T-cell (primary cell): Measurements from ENCODE around the gene MLEC. TPM values are rescaled to one million over a fixed set of nuclear protein-coding genes. Genes with fewer than 3 reads are reported as not detected.

ENCODE experiments used
- ATAC-seq, 4 experiments: fragments of 200-7000 bp in 3 of 4; fragments of 150-1000 bp in 1 of 4; cut with Tn5 transposase; replicated peaks in 1 of 4; 1 replicate in 3 of 4; 2 replicates in 1 of 4; pipeline ENCODE4 v1.10.0; 2021; ENCODE audit warnings: moderate library complexity in 3 of 4, mild to moderate bottlenecking in 2 of 4, moderate number of reproducible peaks in 1 of 4
- CTCF ChIA-PET, 2 donors: fragments of 300-600 bp; sonication (Branson Sonifier 250); formaldehyde crosslinking; loops; one replicate each; lab custom pipeline; 2022; ENCODE audit warnings: antibody characterized with exemption in 2 of 2; lab: Charles Lee
- POLR2A ChIA-PET, 2 donors: fragments of 300-600 bp; sonication (Branson Sonifier 250); formaldehyde crosslinking; loops; one replicate each; lab custom pipeline; 2022; ENCODE audit warnings: antibody characterized with exemption in 2 of 2; lab: Charles Lee
- DNase-seq, 35 experiments: peaks; one replicate each; pipeline versions ENCODE4 v3.0.0 to v3.0.0-alpha.2; 2013 to 2023
- H3K27ac ChIP-seq: one replicate; pipeline ENCODE4 v1.5.1; 2013; ENCODE audit warnings: low read length
- H3K27me3 ChIP-seq, 2 experiments: replicated peaks in 1 of 2; 1 replicate in 1 of 2; 2 replicates in 1 of 2; pipeline versions ENCODE4 v1.6.1 to v1.7.0; 2013; ENCODE audit warnings: low read length in 1 of 2, mixed read lengths in 1 of 2; ENCODE audit not compliant: control insufficient read depth in 2 of 2, insufficient read depth in 2 of 2; ENCODE audit errors: extremely low read depth in 1 of 2
- H3K36me3 ChIP-seq, 2 donors: 1 replicate in 1 of 2; 2 replicates in 1 of 2; pipeline versions ENCODE4 v1.6.1 to v1.7.0; 2013; ENCODE audit warnings: low read length in 1 of 2; ENCODE audit not compliant: control insufficient read depth in 2 of 2, insufficient read depth in 1 of 2; ENCODE audit errors: extremely low read depth in 1 of 2
- H3K4me1 ChIP-seq, 2 experiments: 1 replicate in 1 of 2; 2 replicates in 1 of 2; pipeline versions ENCODE4 v1.6.1 to v1.7.0; 2013; ENCODE audit warnings: low read length in 2 of 2, mixed read lengths in 1 of 2; ENCODE audit not compliant: insufficient read depth in 2 of 2, control insufficient read depth in 1 of 2; ENCODE audit errors: extremely low read depth in 1 of 2
- H3K4me3 ChIP-seq, 2 donors: 1 replicate in 1 of 2; 2 replicates in 1 of 2; pipeline versions ENCODE4 v1.5.1 to v1.7.0; 2013; ENCODE audit warnings: mild to moderate bottlenecking in 2 of 2, low read length in 1 of 2, moderate library complexity in 1 of 2; ENCODE audit not compliant: control insufficient read depth in 1 of 2; ENCODE audit errors: extremely low read depth in 1 of 2
- H3K9me3 ChIP-seq: 2 replicates; pipeline ENCODE4 v1.7.0; 2013
- H3K27ac Mint-ChIP-seq, 2 donors: one replicate each; pipeline ENCODE4 v1.8.0; 2020 to 2021; ENCODE audit warnings: mild to moderate bottlenecking in 2 of 2, mixed read lengths in 2 of 2
- H3K27me3 Mint-ChIP-seq, 2 donors: one replicate each; pipeline ENCODE4 v1.8.0; 2021 to 2022; ENCODE audit warnings: mixed read lengths in 2 of 2
- H3K36me3 Mint-ChIP-seq: one replicate; pipeline ENCODE4 v1.8.0; 2021; ENCODE audit warnings: mixed read lengths
- H3K4me1 Mint-ChIP-seq, 3 donors: one replicate each; pipeline ENCODE4 v1.8.0; 2020 to 2022; ENCODE audit warnings: mixed read lengths in 3 of 3, mild to moderate bottlenecking in 1 of 3
- H3K4me3 Mint-ChIP-seq, 3 donors: one replicate each; pipeline ENCODE4 v1.8.0; 2020 to 2022; ENCODE audit warnings: mild to moderate bottlenecking in 3 of 3, mixed read lengths in 3 of 3, moderate library complexity in 3 of 3
- H3K9me3 Mint-ChIP-seq, 3 donors: one replicate each; pipeline ENCODE4 v1.8.0; 2020 to 2022; ENCODE audit warnings: mixed read lengths in 3 of 3
- whole genome bisulfite sequencing: methylation state at CpG from one replicate; pipeline ENCODE4 v1.1.5; 2013; ENCODE audit warnings: missing lambda C conversion rate; ENCODE audit not compliant: insufficient coverage; 5-methylcytosine and 5-hydroxymethylcytosine counted together
- total RNA-seq, 35 experiments: library from RNA in 6 of 35; stranded (reverse) in 6 of 35; fragments of 120-200 nt in 1 of 35; gene quantifications; one replicate each; pipeline versions ENCODE4 v1.2.1 to v1.2.4 and lab custom pipeline; 2013 to 2026

Gene MLEC
- total RNA-seq (10 to 100 TPM; 26.3 to 61.3 (median 55.3) TPM), total RNA-seq (lab: John Stamatoyannopoulos, UW) (37.3 to 336 (median 129) reads per million in 29 experiments)
- 40.2 TPM for total RNA-seq (2013)

- H3K27ac ChIP-seq, result peak within 1 kb of the TSS; percentile 91
- H3K4me3 ChIP-seq, result peak within 1 kb of the TSS; percentile 83 to 97
- Mint-ChIP-seq H3K27ac (peak within 1 kb of the TSS; percentile 90 to 94), H3K4me3 (peak within 1 kb of the TSS; percentile 88 to 89 (median 89)), H3K9me3 (no peaks in the 10 kb centered on the region), H3K36me3 (no peaks in the 10 kb centered on the region), H3K4me1 (peaks cover 32 to 47% (median 45%) of the 10 kb centered on the region in 3 donors), H3K27me3 (no peaks in the 10 kb centered on the region)
- H3K27me3 ChIP-seq, result no peaks in the 10 kb centered on the region
- under 1% methylated on average over 73 of the region's 84 CpGs for WGBS
- peaks cover 15 to 31% of the 10 kb centered on the region in 2 experiments for H3K4me1 ChIP-seq
- ATAC-seq (peak; percentile 82 to 86 (median 82)), DNase-seq (peak; percentile 96 to 100 (median 99))
- H3K36me3 ChIP-seq, result no peaks in the 10 kb centered on the region
- H3K9me3 ChIP-seq, result no peaks in the 10 kb centered on the region
- POLR2A ChIA-PET, result interaction anchor here in 1 of 2 donors (0.5 kb wide), 1 partner anchor 372 kb away, joined by 5 read pairs; no protein-coding TSS in a partner anchor
- CTCF ChIA-PET, result interaction anchor here in 1 of 2 donors (1.9 kb wide), 1 partner anchor 104 kb away, joined by 6 read pairs; no protein-coding TSS in a partner anchor
Measured at GRCh38 chr12:120686690-120687577, at the start of gene MLEC. Gene MLEC (plus strand): TSS chr12:120687149. CDS start chr12:120687297, 148 bp downstream.

- ATAC-seq, result peak; percentile 83 to 90 (median 88)
- Histone ChIP-seq H3K4me3 (peak within 1 kb of the TSS; percentile 23 to 71), H3K9me3 (no peaks in the 10 kb centered on the region), H3K27me3 (peaks cover 15 to 44% of the 10 kb centered on the region in 2 experiments), H3K4me1 (peaks cover 0 to 15% of the 10 kb centered on the region in 2 experiments), H3K27ac (no peak within 1 kb of the TSS), H3K36me3 (no peaks in the 10 kb centered on the region)
- Mint-ChIP-seq H3K4me3 (peak within 1 kb of the TSS; percentile 60 to 75 (median 74)), H3K36me3 (no peaks in the 10 kb centered on the region), H3K27ac (no peak within 1 kb of the TSS), H3K9me3 (no peaks in the 10 kb centered on the region), H3K4me1 (peaks cover 5 to 12% (median 8%) of the 10 kb centered on the region in 3 donors), H3K27me3 (peaks cover 39 to 40% of the 10 kb centered on the region in 2 donors)
- ChIA-PET POLR2A (no interaction called here), CTCF (interaction anchor here (0.6 to 0.7 kb wide), 3 partner anchors 8 to 107 kb away, joined by 3 to 5 read pairs (median 3); no protein-coding TSS in a partner anchor)
- 7% methylated on average over 54 of the region's 56 CpGs for WGBS
- DNase-seq, result peak; percentile 19 to 76 (median 54)
Measured at GRCh38 chr12:120639771-120640721, 46.9 kb upstream of the MLEC start, which contains the start of gene CABP1. Gene CABP1 (plus strand): TSS chr12:120640626. CDS start chr12:120640686, 60 bp downstream.

GRCh38 chr12:120640861-120641833 is 45.8 kb upstream of the MLEC start:
- ChIA-PET CTCF (interaction anchor here in 1 of 2 donors (0.6 kb wide), 1 partner anchor 7 kb away, joined by 3 read pairs; no protein-coding TSS in a partner anchor), POLR2A (no interaction called here)
- Histone ChIP-seq H3K4me1 (peaks cover 0 to 15% of the 10 kb centered on the region in 2 experiments), H3K36me3 (no peaks in the 10 kb centered on the region), H3K27me3 (peaks cover 18 to 55% of the 10 kb centered on the region in 2 experiments), H3K9me3 (no peaks in the 10 kb centered on the region), H3K4me3 (peak overlapping the region in 1 of 2 donors; percentile 71), H3K27ac (no peak overlapping the region)
- DNase-seq (peak; percentile 10 to 68 (median 49)), ATAC-seq (peak; percentile 62 to 73 (median 70))
- Mint-ChIP-seq H3K27ac (no peak overlapping the region), H3K36me3 (no peaks in the 10 kb centered on the region), H3K4me3 (peak overlapping the region; percentile 60 to 74 (median 73)), H3K9me3 (no peaks in the 10 kb centered on the region), H3K27me3 (peaks cover 49 to 50% of the 10 kb centered on the region in 2 donors), H3K4me1 (peaks cover 5 to 12% (median 8%) of the 10 kb centered on the region in 3 donors)
- 2% methylated on average over 107 of the region's 115 CpGs for WGBS

GRCh38 chr12:120642121-120642520 is 44.8 kb upstream of the MLEC start:
- DNase-seq, result no peak
- H3K27me3 Mint-ChIP-seq, result peaks cover 52 to 57% of the 10 kb centered on the region in 2 donors
- ATAC-seq, result no peak
- 72% methylated on average over 6 of the region's 9 CpGs for WGBS
- no peaks in the 10 kb centered on the region for H3K36me3 Mint-ChIP-seq
- ChIA-PET CTCF (interaction anchor here in 1 of 2 donors (0.6 kb wide), 1 partner anchor 195 kb away, joined by 3 read pairs; no protein-coding TSS in a partner anchor), POLR2A (no interaction called here)
- Histone ChIP-seq H3K27ac (no peak overlapping the region), H3K9me3 (no peaks in the 10 kb centered on the region), H3K27me3 (peaks cover 18 to 62% of the 10 kb centered on the region in 2 experiments), H3K4me1 (peaks cover 0 to 15% of the 10 kb centered on the region in 2 experiments), H3K36me3 (no peaks in the 10 kb centered on the region), H3K4me3 (no peak overlapping the region)
- H3K4me3 Mint-ChIP-seq, result peak overlapping the region; percentile 28 to 74 (median 63)
- H3K4me1 Mint-ChIP-seq, result peaks cover 8 to 17% (median 13%) of the 10 kb centered on the region in 3 donors
- no peak overlapping the region for H3K27ac Mint-ChIP-seq
- no peaks in the 10 kb centered on the region for H3K9me3 Mint-ChIP-seq

GRCh38 chr12:120642826-120643225 is 44.1 kb upstream of the MLEC start:
- ChIA-PET POLR2A (interaction anchor here in 1 of 2 donors (0.6 kb wide), 4 partner anchors 63 to 235 kb away, joined by 3 to 8 read pairs (median 3); no protein-coding TSS in a partner anchor), CTCF (interaction anchor here (0.5 to 0.6 kb wide), 2 partner anchors 194 to 440 kb away, joined by 3 to 5 read pairs; no protein-coding TSS in a partner anchor)
- DNase-seq, result no peak
- Mint-ChIP-seq H3K27me3 (peaks cover 52 to 57% of the 10 kb centered on the region in 2 donors), H3K27ac (no peak overlapping the region), H3K4me3 (peak overlapping the region; percentile 13 to 74 (median 28)), H3K9me3 (no peaks in the 10 kb centered on the region), H3K36me3 (no peaks in the 10 kb centered on the region), H3K4me1 (peaks cover 8 to 18% (median 13%) of the 10 kb centered on the region in 3 donors)
- no peak for ATAC-seq
- Histone ChIP-seq H3K27me3 (peaks cover 18 to 62% of the 10 kb centered on the region in 2 experiments), H3K9me3 (no peaks in the 10 kb centered on the region), H3K4me3 (no peak overlapping the region), H3K36me3 (no peaks in the 10 kb centered on the region), H3K27ac (no peak overlapping the region), H3K4me1 (peaks cover 0 to 15% of the 10 kb centered on the region in 2 experiments)
- WGBS, result 83% methylated on average over 3 of the region's 4 CpGs
